Measurements from ENCODE around the gene GSK3A.

GSK3A gene

DNA sequence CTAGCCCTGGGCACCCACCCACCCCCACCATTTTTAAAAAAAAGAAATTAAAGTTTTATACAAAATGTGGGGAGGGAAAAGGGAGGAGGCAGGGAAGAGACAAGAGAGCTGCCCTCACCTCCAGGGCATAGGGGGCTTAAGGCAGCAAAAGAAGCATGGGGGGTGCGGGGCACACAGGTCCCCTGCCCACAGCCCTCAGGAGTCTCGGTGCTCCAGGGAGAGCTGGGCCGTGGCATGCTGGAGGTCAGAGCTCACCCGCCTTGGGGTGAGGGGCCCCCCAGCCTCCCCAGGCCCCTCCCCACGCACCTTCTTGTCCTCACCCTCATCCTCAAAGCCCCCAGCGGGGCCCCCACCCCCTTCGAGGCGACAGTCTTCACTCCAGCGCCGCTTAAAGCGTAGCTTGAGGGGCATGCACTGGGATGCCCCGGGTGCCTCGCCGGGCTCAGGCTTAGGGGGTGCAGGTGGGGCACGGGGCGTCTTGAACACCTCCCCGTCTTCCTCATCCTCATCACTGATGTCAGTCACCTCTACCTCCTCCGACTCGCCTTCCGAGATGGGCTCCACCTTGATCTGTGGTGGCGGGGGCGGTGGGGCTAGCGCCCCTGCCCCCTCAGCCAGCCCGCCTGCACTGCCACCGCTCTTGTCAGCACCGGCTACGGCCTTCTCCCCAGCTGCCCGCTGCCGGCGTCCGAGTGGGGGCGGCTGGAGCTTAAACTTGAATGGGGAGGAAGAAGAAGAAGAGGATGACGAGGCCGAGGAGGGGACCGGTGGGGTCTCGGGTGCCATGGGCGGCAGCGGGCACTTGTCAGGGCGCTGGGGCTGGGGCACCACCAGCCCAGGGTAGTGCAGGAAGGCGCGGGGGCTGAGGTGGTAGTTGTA lies 6.1 kb upstream of the GSK3A start:
- Mint-ChIP-seq H3K27ac (no peak overlapping the region), H3K4me3 (no peak overlapping the region), H3K36me3 (ENCODE audit: low read depth) (peaks cover 5% of the 10 kb centered on the region), H3K4me1 (peaks cover 60% of the 10 kb centered on the region), H3K27me3 (ENCODE audit: low read depth, poor library complexity) (no peaks in the 10 kb centered on the region), H3K9me3 (no peaks in the 10 kb centered on the region)
- TF ChIP-seq, protein P1, sequence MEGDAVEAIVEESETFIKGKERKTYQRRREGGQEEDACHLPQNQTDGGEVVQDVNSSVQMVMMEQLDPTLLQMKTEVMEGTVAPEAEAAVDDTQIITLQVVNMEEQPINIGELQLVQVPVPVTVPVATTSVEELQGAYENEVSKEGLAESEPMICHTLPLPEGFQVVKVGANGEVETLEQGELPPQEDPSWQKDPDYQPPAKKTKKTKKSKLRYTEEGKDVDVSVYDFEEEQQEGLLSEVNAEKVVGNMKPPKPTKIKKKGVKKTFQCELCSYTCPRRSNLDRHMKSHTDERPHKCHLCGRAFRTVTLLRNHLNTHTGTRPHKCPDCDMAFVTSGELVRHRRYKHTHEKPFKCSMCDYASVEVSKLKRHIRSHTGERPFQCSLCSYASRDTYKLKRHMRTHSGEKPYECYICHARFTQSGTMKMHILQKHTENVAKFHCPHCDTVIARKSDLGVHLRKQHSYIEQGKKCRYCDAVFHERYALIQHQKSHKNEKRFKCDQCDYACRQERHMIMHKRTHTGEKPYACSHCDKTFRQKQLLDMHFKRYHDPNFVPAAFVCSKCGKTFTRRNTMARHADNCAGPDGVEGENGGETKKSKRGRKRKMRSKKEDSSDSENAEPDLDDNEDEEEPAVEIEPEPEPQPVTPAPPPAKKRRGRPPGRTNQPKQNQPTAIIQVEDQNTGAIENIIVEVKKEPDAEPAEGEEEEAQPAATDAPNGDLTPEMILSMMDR (IDR thresholded peaks at IDR 0.05), result no peak
- DNase-seq, result no peak

DNA sequence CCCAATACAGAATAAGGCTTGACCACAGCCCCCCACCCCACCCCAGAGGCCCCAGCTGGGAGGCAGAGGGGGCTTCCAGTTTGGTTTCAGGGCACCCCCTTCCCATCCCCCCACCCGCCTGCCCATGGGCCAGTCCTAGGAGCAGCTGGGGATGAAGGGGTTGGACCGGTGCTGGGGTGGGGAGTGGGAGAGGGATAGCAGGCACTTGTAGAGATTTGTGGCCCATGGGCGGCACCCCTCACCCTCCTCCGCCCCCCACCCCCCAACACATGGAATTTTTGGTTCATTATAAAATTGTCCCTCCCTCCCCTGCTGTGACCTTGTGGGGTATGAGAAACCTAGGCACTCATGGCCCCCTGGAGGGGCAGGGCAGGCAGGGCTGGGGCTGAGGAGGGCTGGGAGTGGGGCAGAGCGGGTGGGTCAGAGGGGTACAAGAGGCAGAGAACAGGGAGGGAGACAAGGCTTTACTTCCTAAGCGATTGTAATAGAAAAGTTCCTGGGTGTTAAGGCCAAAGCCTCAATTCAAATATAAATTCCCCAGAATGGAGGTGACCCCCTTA lies 5.3 kb upstream of the GSK3A start:
- peaks cover 5% of the 10 kb centered on the region for H3K36me3 Mint-ChIP-seq (ENCODE audit: low read depth)
- H3K27ac Mint-ChIP-seq, result no peak overlapping the region
- H3K4me3 Mint-ChIP-seq, result no peak overlapping the region
- no peak for DNase-seq
- TF ChIP-seq, protein P1 (IDR thresholded peaks at IDR 0.05), result no peak
- H3K4me1 Mint-ChIP-seq, result peaks cover 62% of the 10 kb centered on the region
- peaks cover 6% of the 10 kb centered on the region for H3K27me3 Mint-ChIP-seq (ENCODE audit: low read depth, poor library complexity)
- H3K9me3 Mint-ChIP-seq, result no peaks in the 10 kb centered on the region

DNA sequence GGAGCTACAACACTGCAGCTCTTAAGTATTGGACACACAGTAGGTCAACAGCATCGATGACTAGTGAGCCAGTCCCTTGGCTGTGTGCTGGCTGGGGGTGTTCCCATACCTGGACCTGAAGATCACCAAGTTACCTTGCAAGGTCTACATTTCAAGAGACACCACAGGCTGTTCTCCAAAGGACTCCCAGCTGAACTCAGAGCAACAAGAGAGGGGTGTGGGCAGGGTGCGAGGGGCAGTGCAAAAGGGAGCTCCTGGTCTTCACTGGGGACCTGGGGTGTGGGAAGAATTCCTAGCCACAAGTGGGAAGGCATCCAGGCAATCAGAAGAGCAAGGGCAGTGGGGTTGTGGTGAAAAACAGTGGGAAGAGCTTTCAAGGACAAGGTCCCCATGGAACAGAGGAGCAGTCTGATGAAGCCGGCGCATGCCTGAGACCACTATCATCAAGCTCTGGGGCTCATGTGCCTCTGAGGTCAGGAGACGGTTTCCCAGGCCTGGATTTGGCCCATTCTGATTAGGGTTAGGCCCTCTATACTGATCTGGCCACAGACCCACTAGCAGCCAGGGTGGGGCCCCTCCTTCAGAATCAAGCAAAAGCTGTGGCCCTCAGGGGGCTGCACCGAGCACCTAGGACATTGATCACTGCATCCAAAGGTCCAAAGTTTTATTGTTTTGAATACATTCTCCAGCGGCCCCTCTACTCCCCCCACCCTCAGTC lies 4.7 kb upstream of the GSK3A start:
- Mint-ChIP-seq H3K9me3 (no peaks in the 10 kb centered on the region), H3K27me3 (ENCODE audit: low read depth, poor library complexity) (peaks cover 7% of the 10 kb centered on the region), H3K4me1 (peaks cover 56% of the 10 kb centered on the region), H3K27ac (peak overlapping the region; percentile 96), H3K4me3 (no peak overlapping the region), H3K36me3 (ENCODE audit: low read depth) (peaks cover 5% of the 10 kb centered on the region)
- TF ChIP-seq, protein P1 (IDR thresholded peaks at IDR 0.05), result no peak
- DNase-seq, result no peak

DNA sequence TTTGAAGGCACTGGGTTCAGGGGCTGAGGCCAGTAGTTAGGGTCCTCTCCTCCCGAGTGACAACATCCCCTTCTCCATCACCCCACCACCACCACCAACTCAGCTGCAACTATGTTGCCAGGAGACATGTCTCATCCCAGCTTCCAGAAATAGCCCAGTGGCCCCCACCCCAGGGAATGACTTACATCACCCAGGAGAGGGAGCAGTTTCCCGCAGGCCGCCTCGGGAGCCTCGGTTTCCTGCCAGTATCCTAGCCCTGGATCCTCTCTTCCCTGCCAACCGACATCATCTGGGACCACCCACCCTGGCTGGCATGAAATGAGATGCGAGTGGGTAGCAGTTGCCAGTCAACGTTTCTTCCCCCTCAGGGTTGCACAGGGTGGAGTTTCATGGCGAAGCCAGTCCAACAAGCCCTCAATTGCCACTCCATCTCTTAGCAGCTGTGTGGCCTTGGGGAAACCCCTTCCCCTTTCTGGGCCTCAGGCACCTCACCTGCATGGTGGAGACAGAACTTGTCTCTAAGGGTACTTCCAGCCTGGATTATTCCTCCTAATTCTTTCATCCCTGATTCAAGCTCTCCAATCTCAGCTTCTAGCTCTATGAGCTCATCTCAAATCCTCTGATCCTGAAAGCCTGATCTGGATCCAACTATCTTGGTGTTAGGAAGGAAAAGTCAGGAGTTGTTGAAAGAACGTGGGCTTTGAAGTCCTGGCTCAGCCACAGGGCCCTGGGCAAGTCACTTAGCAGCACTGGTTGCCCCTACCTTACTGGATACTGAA lies 3.9 kb upstream of the GSK3A start:
- Mint-ChIP-seq H3K9me3 (no peaks in the 10 kb centered on the region), H3K4me1 (peaks cover 54% of the 10 kb centered on the region), H3K4me3 (no peak overlapping the region), H3K27ac (peak overlapping the region; percentile 96), H3K27me3 (ENCODE audit: low read depth, poor library complexity) (peaks cover 7% of the 10 kb centered on the region), H3K36me3 (ENCODE audit: low read depth) (no peaks in the 10 kb centered on the region)
- DNase-seq, result peak; percentile 47
- TF ChIP-seq, protein P1 (IDR thresholded peaks at IDR 0.05), result no peak

DNA sequence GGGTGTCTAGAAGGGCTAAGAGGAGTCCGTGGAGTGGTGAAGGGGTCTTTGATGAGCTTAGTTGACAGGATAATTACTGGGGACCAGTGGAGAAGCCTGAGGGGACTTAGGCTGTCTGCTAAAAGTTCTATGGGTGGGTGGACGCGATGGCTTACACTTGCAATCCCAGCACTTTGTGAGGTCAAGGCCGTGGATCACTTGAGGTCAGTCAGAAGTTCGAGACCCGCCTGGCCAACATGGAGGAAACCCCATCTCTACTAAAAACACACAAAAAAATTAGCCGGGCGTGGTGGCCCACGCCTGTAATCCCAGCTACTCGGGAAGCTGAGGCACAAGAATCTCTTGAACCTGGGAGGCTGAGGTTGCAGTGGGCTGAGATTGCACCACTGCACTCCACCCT lies 2.8 kb upstream of the GSK3A start:
- TF ChIP-seq, protein P1 (IDR thresholded peaks at IDR 0.05), result no peak
- no peaks in the 10 kb centered on the region for H3K9me3 Mint-ChIP-seq
- DNase-seq, result no peak
- H3K27me3 Mint-ChIP-seq (ENCODE audit: low read depth, poor library complexity), result peaks cover 7% of the 10 kb centered on the region
- H3K4me3 Mint-ChIP-seq, result peak overlapping the region; percentile 89
- H3K27ac Mint-ChIP-seq, result peak overlapping the region; percentile 90
- H3K36me3 Mint-ChIP-seq (ENCODE audit: low read depth), result peaks cover 4% of the 10 kb centered on the region
- peaks cover 58% of the 10 kb centered on the region for H3K4me1 Mint-ChIP-seq
